SK-N-SH (cell line): Measurements from ENCODE around the gene ZNF197. TPM values are rescaled to one million over a fixed set of nuclear protein-coding genes. Genes with fewer than 3 reads are reported as not detected.
A peak's percentile ranks its signal among the peaks of the same experiment; 100 is the strongest.

Source experiments
- CTCF ChIA-PET: fragments of 300-600, 350-600 bp; formaldehyde crosslinking; extraction: SDS; loops from one replicate; lab custom pipeline; 2021; lab: Yijun Ruan, JAX
- POLR2A ChIA-PET: fragments of 350-600 bp; sonication (Branson Sonifier 250); formaldehyde crosslinking; extraction: SDS; loops from one replicate; lab custom pipeline; 2020; ENCODE audit warnings: antibody characterized with exemption, inconsistent platforms; lab: Yijun Ruan, JAX
- DNase-seq: peaks from one replicate; pipeline ENCODE4 v3.0.0; 2012
- H2AFZ ChIP-seq: fragments of 200-600 bp; sonication (generic); 2 replicates; pipeline ENCODE4 v1.8.1; 2016; ENCODE audit warnings: antibody characterized with exemption, mild to moderate bottlenecking, low read depth
- H3F3A ChIP-seq: fragments of 200-600 bp; sonication (generic); replicated peaks from 2 replicates; pipeline ENCODE3; 2016; ENCODE audit warnings: antibody characterized with exemption, mild to moderate bottlenecking; ENCODE audit not compliant: insufficient read depth
- H3K27ac ChIP-seq, 2 experiments: fragments of 200-500 bp in 1 of 2; fragments of 200-600 bp in 1 of 2; sonication (Bioruptor generic) in 1 of 2; sonication (generic), shearing (Covaris generic) in 1 of 2; 2 replicates each; pipeline versions ENCODE4 v1.5.1 to v1.6.1; 2014 to 2016; ENCODE audit warnings: low read depth in 2 of 2, inconsistent platforms in 1 of 2, low read length in 1 of 2, mild to moderate bottlenecking in 1 of 2, mixed read lengths in 1 of 2
- H3K27me3 ChIP-seq: fragments of 200-600 bp; sonication (generic), shearing (Covaris generic); 2 replicates; pipeline ENCODE4 v1.6.1; 2016; ENCODE audit warnings: mixed run types; ENCODE audit not compliant: insufficient read depth
- H3K36me3 ChIP-seq, 2 experiments: fragments of 200-500 bp in 1 of 2; fragments of 200-600 bp in 1 of 2; sonication (Bioruptor generic) in 1 of 2; sonication (generic) in 1 of 2; replicated peaks in 1 of 2; 2 replicates each; pipeline versions ENCODE3 to v1.5.1; 2014 to 2016; ENCODE audit warnings: low read length in 1 of 2, mild to moderate bottlenecking in 1 of 2; ENCODE audit not compliant: insufficient read depth in 2 of 2, control insufficient read depth in 1 of 2
- H3K4me1 ChIP-seq, 2 experiments: fragments of 200-500 bp in 1 of 2; fragments of 200-600 bp in 1 of 2; sonication (Bioruptor generic) in 1 of 2; sonication (generic), shearing (Covaris generic) in 1 of 2; 2 replicates each; pipeline versions ENCODE4 v1.5.1 to v1.6.1; 2014 to 2016; ENCODE audit warnings: low read depth in 1 of 2, low read length in 1 of 2, mixed run types in 1 of 2; ENCODE audit not compliant: insufficient read depth in 2 of 2, control insufficient read depth in 1 of 2
- H3K4me2 ChIP-seq: fragments of 200-600 bp; sonication (generic), shearing (Covaris generic); 2 replicates; pipeline ENCODE4 v1.6.1; 2017; ENCODE audit warnings: mixed run types
- H3K4me3 ChIP-seq, 2 experiments: fragments of 200-500 bp in 1 of 2; fragments of 200-600 bp in 1 of 2; sonication (Bioruptor generic) in 1 of 2; sonication (generic), shearing (Covaris generic) in 1 of 2; 2 replicates each; pipeline versions ENCODE4 v1.5.1 to v1.8.1; 2014 to 2016; ENCODE audit warnings: low read depth in 2 of 2, inconsistent platforms in 1 of 2, low read length in 1 of 2, mild to moderate bottlenecking in 1 of 2, mixed read lengths in 1 of 2, moderate library complexity in 1 of 2
- H3K79me2 ChIP-seq: fragments of 200-600 bp; sonication (generic); 2 replicates; pipeline ENCODE4 v1.8.1; 2017; ENCODE audit warnings: mild to moderate bottlenecking; ENCODE audit not compliant: insufficient read depth
- H3K9ac ChIP-seq: fragments of 200-600 bp; sonication (generic); 2 replicates; pipeline ENCODE4 v1.6.1; 2017; ENCODE audit warnings: mixed run types
- H3K9me2 ChIP-seq: fragments of 200-600 bp; sonication (generic); 2 replicates; pipeline ENCODE4 v1.6.1; 2017; ENCODE audit warnings: mixed run types
- H3K9me3 ChIP-seq: fragments of 200-600 bp; sonication (generic); 2 replicates; pipeline ENCODE4 v1.6.1; 2017; ENCODE audit warnings: mixed run types, mild to moderate bottlenecking, moderate library complexity
- H4K20me1 ChIP-seq: fragments of 200-600 bp; sonication (generic); 2 replicates; pipeline ENCODE4 v1.6.1; 2017; ENCODE audit warnings: mild to moderate bottlenecking, mixed run types; ENCODE audit not compliant: insufficient read depth
- ELF1 ChIP-seq: IDR thresholded peaks from 2 replicates; pipeline ENCODE4 v1.4.0; 2012
- FOSL2 ChIP-seq: IDR thresholded peaks from 2 replicates; pipeline ENCODE4 v1.4.0; 2012; ENCODE audit warnings: low read depth, mild to moderate bottlenecking, moderate library complexity, borderline replicate concordance
- FOXJ3 ChIP-seq: sonication (generic); formaldehyde crosslinking; IDR thresholded peaks from 2 replicates; pipeline ENCODE4 v1.5.1; 2020; ENCODE audit warnings: mild to moderate bottlenecking, missing genetic modification reagents
- GABPA ChIP-seq: IDR thresholded peaks from 2 replicates; pipeline ENCODE4 v1.4.0; 2012; ENCODE audit warnings: low read depth, mild to moderate bottlenecking
- IRF3 ChIP-seq: fragments of 150-350 bp; IDR thresholded peaks from 2 replicates; pipeline ENCODE4 v1.6.1; 2016; ENCODE audit warnings: mild to moderate bottlenecking, low read depth, low read length
- JUND ChIP-seq: IDR thresholded peaks from 2 replicates; pipeline ENCODE4 v1.4.0; 2012
- MAX ChIP-seq: IDR thresholded peaks from 2 replicates; pipeline ENCODE4 v1.4.0; 2012; ENCODE audit warnings: low read depth
- MXI1 ChIP-seq: IDR thresholded peaks from 2 replicates; pipeline ENCODE4 v1.6.1; 2012; ENCODE audit warnings: mild to moderate bottlenecking, low read depth, low read length, improper control_type of control experiment
- NFIC ChIP-seq: IDR thresholded peaks from 2 replicates; pipeline ENCODE4 v1.4.0; 2012; ENCODE audit warnings: borderline replicate concordance
- RAD21 ChIP-seq: IDR thresholded peaks from 2 replicates; pipeline ENCODE4 v1.6.1; 2012; ENCODE audit warnings: mild to moderate bottlenecking, low read length
- RCOR1 ChIP-seq: fragments of 150-350 bp; IDR thresholded peaks from 2 replicates; pipeline ENCODE4 v1.6.1; 2017; ENCODE audit warnings: antibody characterized with exemption, low read length
- RFX5 ChIP-seq: IDR thresholded peaks from 2 replicates; pipeline ENCODE4 v1.6.1; 2012; ENCODE audit warnings: mild to moderate bottlenecking, improper control_type of control experiment, low read length
- RXRA ChIP-seq: IDR thresholded peaks from 2 replicates; pipeline ENCODE4 v1.4.0; 2012; ENCODE audit warnings: low read depth, mild to moderate bottlenecking, borderline replicate concordance
- SIN3A ChIP-seq: IDR thresholded peaks from 2 replicates; pipeline ENCODE4 v1.6.1; 2012; ENCODE audit warnings: low read depth, mild to moderate bottlenecking, low read length, moderate library complexity, borderline replicate concordance
- TCF12 ChIP-seq: IDR thresholded peaks from 2 replicates; pipeline ENCODE4 v1.4.0; 2012
- TEAD4 ChIP-seq: IDR thresholded peaks from 2 replicates; pipeline ENCODE4 v1.4.0; 2012; ENCODE audit warnings: mild to moderate bottlenecking, borderline replicate concordance; ENCODE audit not compliant: insufficient read depth
- USF2 ChIP-seq: fragments of 150-350 bp; IDR thresholded peaks from 2 replicates; pipeline ENCODE4 v1.6.1; 2017; ENCODE audit warnings: antibody characterized with exemption, low read length, low read depth, borderline replicate concordance
- ZBTB33 ChIP-seq: IDR thresholded peaks from 2 replicates; pipeline ENCODE4 v1.4.0; 2012; ENCODE audit warnings: low read depth, borderline replicate concordance
- WGBS: methylation state at CpG from one replicate; pipeline ENCODE4 v1.1.6; 2017; ENCODE audit warnings: low lambda C conversion rate; 5-methylcytosine and 5-hydroxymethylcytosine counted together
- polyA plus RNA-seq, 3 experiments: library from polyadenylated mRNA; depleted of rRNA; stranded (reverse); fragments of >200 nt; gene quantifications; 2 replicates each; pipeline ENCODE4 v1.2.3, GENCODE V29; 2012
- TF ChIP-seq, protein P1 (sequence below): IDR thresholded peaks from 2 replicates; pipeline ENCODE4 v1.4.0; 2012; ENCODE audit warnings: low read depth, borderline replicate concordance
- TF ChIP-seq, protein P2 (sequence below): fragments of 200-600 bp; sonication (generic); IDR thresholded peaks from 2 replicates; pipeline ENCODE4 v1.6.1; 2017; ENCODE audit warnings: antibody characterized with exemption, mild to moderate bottlenecking, moderate library complexity
- TF ChIP-seq, protein P3 (sequence below): IDR thresholded peaks from 2 replicates; pipeline ENCODE4 v1.6.1; 2012; ENCODE audit warnings: mild to moderate bottlenecking, low read depth, low read length, moderate library complexity

The ZNF197 gene
- polyA plus RNA-seq, 1 of the 3 experiments (the other 2 are of a cell fraction): 4.3 TPM

DNA sequence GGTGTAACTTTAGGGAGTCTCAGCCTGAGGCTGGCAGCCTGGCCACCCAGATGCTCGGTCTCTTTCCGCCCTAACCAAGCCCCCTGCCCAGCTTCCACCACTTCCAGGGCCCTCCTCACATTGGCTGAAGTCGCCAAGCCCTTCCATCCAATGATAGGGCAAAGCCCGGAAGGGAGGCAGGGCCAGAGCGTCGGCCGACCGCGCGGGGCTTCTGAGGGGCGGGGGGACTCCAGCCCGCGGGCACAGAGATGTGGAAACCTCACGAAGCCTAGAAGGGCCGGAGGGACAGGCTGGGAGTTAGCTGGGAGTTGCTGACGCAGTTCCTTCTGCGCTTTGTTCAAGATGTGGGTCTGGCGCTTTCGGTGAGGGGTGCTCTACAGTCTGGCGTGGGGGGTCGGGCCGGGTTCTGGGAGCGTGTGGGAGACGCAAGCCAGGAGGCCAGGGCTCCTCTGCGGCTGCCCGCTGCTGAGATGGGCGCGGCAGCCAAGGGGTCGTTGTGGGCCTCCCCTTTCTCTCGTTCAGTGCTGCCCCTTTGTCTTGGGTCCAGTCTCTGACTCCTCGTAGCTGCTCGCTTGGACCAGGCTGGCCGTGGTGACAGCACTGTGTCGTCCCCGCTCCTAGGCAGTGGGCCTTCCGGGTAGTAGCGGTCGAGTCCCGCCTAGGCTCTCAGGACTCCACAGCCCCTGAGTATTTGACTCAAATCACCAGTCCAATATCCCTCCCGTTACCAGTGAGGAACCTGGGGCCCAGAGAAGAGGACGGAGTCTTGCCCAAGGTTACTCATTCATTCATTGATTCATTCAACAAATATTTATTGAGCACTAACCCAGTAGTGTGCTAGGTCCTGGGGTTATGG is 40.0 kb upstream of the ZNF197 start, which contains the start of gene ZNF660:
Gene ZNF660, plus strand, starts transcription at position 319 of the 856 bp plus-strand sequence. CDS start 9,230 bp downstream, outside the sequence.
- peaks cover 0 to 11% of the 10 kb centered on the region in 2 experiments; a peak in 2 of 4 replicates for H3K4me1 ChIP-seq
- peak within 1 kb of the TSS; percentile 57 for H2AFZ ChIP-seq
- CTCF ChIA-PET: interaction anchor here (1.0 kb wide), 1 partner anchor 75 kb away, joined by 3 read pairs; no protein-coding TSS in a partner anchor
- POLR2A ChIA-PET: interaction anchor here (0.7 to 2.3 kb wide), 9 partner anchors 14 to 247 kb away, joined by 3 to 14 read pairs (median 8); partner anchors contain the start of genes TCAIM, ZKSCAN7, ZNF197 and ZNF35
- no peaks in the 10 kb centered on the region for H3K9me2 ChIP-seq
- DNase-seq: peak; percentile 95
- H4K20me1 ChIP-seq: no peaks in the 10 kb centered on the region
- H3K27me3 ChIP-seq: no peaks in the 10 kb centered on the region
- H3K9ac ChIP-seq: peak within 1 kb of the TSS; percentile 80
- peak within 1 kb of the TSS; percentile 88 for H3K4me2 ChIP-seq
- no peaks in the 10 kb centered on the region for H3K9me3 ChIP-seq
- 4% methylated on average over 25 of the region's 41 CpGs for WGBS
- no peaks in the 10 kb centered on the region for H3F3A ChIP-seq
- peak within 1 kb of the TSS; percentile 14 to 84; a peak in 2 of 4 replicates for H3K27ac ChIP-seq
- no peaks in the 10 kb centered on the region for H3K79me2 ChIP-seq
- peaks cover 5 to 10% of the 10 kb centered on the region in 2 experiments for H3K36me3 ChIP-seq
- H3K4me3 ChIP-seq: peak within 1 kb of the TSS; percentile 65 to 77
- no peak; the same call in 1 of the 2 replicates for TF ChIP-seq SIN3A
- TF ChIP-seq RCOR1: 0 out of 2 replicates have a peak, but pooled peaks have one; percentile 5
- TF ChIP-seq ZBTB33: no peak
- peak; percentile 72 for TF ChIP-seq ELF1
- no peak for TF ChIP-seq MXI1
- TF ChIP-seq MAX: peak; percentile 74
- TF ChIP-seq GABPA: peak; percentile 62
- TF ChIP-seq TEAD4: no peak
- TF ChIP-seq JUND: no peak
- peak; percentile 47; the same call in 1 of the 2 replicates for TF ChIP-seq RFX5
- TF ChIP-seq RXRA: no peak
- TF ChIP-seq IRF3: no peak
- no peak for TF ChIP-seq FOSL2
- no peak for TF ChIP-seq NFIC
- TF ChIP-seq FOXJ3 (CRISPR knock-in tag): no peak
- TF ChIP-seq USF2: no peak
- TF ChIP-seq, protein P1, sequence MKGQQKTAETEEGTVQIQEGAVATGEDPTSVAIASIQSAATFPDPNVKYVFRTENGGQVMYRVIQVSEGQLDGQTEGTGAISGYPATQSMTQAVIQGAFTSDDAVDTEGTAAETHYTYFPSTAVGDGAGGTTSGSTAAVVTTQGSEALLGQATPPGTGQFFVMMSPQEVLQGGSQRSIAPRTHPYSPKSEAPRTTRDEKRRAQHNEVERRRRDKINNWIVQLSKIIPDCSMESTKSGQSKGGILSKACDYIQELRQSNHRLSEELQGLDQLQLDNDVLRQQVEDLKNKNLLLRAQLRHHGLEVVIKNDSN: no peak
- TF ChIP-seq RAD21: no peak
- TF ChIP-seq, protein P2, sequence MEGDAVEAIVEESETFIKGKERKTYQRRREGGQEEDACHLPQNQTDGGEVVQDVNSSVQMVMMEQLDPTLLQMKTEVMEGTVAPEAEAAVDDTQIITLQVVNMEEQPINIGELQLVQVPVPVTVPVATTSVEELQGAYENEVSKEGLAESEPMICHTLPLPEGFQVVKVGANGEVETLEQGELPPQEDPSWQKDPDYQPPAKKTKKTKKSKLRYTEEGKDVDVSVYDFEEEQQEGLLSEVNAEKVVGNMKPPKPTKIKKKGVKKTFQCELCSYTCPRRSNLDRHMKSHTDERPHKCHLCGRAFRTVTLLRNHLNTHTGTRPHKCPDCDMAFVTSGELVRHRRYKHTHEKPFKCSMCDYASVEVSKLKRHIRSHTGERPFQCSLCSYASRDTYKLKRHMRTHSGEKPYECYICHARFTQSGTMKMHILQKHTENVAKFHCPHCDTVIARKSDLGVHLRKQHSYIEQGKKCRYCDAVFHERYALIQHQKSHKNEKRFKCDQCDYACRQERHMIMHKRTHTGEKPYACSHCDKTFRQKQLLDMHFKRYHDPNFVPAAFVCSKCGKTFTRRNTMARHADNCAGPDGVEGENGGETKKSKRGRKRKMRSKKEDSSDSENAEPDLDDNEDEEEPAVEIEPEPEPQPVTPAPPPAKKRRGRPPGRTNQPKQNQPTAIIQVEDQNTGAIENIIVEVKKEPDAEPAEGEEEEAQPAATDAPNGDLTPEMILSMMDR: no peak
- TF ChIP-seq, protein P3, sequence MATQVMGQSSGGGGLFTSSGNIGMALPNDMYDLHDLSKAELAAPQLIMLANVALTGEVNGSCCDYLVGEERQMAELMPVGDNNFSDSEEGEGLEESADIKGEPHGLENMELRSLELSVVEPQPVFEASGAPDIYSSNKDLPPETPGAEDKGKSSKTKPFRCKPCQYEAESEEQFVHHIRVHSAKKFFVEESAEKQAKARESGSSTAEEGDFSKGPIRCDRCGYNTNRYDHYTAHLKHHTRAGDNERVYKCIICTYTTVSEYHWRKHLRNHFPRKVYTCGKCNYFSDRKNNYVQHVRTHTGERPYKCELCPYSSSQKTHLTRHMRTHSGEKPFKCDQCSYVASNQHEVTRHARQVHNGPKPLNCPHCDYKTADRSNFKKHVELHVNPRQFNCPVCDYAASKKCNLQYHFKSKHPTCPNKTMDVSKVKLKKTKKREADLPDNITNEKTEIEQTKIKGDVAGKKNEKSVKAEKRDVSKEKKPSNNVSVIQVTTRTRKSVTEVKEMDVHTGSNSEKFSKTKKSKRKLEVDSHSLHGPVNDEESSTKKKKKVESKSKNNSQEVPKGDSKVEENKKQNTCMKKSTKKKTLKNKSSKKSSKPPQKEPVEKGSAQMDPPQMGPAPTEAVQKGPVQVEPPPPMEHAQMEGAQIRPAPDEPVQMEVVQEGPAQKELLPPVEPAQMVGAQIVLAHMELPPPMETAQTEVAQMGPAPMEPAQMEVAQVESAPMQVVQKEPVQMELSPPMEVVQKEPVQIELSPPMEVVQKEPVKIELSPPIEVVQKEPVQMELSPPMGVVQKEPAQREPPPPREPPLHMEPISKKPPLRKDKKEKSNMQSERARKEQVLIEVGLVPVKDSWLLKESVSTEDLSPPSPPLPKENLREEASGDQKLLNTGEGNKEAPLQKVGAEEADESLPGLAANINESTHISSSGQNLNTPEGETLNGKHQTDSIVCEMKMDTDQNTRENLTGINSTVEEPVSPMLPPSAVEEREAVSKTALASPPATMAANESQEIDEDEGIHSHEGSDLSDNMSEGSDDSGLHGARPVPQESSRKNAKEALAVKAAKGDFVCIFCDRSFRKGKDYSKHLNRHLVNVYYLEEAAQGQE: no peak
- no peak for TF ChIP-seq TCF12
